Measurements from ENCODE around the gene CALD1.
A peak's percentile ranks its signal among the peaks of the same experiment; 100 is the strongest.

CALD1 gene

DNA sequence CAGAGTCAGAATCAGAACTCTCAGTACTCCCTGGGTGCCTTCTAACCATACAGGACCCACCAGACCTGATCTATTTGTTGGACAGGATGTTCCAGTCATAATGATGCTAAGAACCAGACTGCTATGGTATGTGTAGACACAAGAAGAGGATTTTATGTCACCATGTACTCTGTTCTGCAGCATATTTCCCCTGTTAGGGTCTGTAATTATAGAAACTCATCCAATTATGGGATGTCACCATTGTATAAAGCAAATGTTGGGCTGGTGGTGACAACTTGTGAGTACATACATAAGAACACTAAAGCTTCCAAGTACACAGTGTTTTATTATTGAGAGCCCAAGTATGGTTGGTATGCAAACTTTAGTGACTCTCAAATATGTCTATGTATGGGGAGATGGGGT, 139.8 kb downstream of the CALD1 start:
- H3K9ac ChIP-seq: no peak overlapping the region
- TF ChIP-seq Cebpa-rat (IDR thresholded peaks at IDR 0.05): no peak
- H3K27ac ChIP-seq: no peak overlapping the region
- H3K9me3 ChIP-seq: peaks cover 26% of the 10 kb centered on the region
- no peak overlapping the region for H3K4me2 ChIP-seq
- peaks cover 53% of the 10 kb centered on the region for H4K20me1 ChIP-seq
- no peak overlapping the region for H3K4me3 ChIP-seq
- peaks cover 95% of the 10 kb centered on the region for H3K36me3 ChIP-seq
- no peaks in the 10 kb centered on the region for H3K27me3 ChIP-seq
- H3K4me1 ChIP-seq: peaks cover 15% of the 10 kb centered on the region

DNA sequence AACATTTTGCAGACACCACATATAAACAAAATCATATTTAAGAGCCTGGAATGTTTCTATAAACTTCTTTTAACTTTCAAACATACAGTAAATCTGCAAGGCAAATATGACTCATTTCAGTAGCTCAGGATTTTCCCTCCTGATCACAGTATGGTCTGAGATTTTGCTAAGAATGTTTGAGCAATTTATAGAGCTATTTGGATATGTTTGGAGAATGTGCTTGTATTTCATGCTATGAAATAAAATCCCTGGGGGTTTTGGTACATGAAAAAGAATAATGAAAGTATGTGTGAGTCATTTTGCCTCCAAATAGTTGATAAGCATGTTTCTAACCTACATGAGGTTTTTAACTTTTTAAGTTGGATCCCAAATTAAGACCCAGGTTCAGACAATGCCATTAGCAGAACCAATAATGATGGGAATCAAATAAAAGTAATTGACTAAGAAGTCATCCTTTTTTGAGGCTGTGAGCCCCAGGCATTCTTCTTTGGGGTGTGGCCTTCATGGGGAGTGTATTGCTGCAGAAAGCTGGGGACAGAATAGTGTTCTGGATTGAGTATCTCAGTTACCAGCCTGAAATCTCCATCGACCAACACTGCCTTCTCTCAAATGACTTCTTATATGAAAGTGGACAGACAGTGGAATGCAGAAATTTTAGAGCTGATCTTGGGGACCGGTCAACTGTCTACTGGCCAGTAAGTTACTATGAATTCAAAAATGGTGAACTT, 140.8 kb downstream of the CALD1 start:
- no peak overlapping the region for H3K27ac ChIP-seq
- H3K27me3 ChIP-seq: no peaks in the 10 kb centered on the region
- H3K9ac ChIP-seq: no peak overlapping the region
- H3K36me3 ChIP-seq: peaks cover 95% of the 10 kb centered on the region
- H4K20me1 ChIP-seq: peaks cover 44% of the 10 kb centered on the region
- peaks cover 35% of the 10 kb centered on the region for H3K9me3 ChIP-seq
- no peak overlapping the region for H3K4me2 ChIP-seq
- peaks cover 15% of the 10 kb centered on the region for H3K4me1 ChIP-seq
- H3K4me3 ChIP-seq: no peak overlapping the region
- no peak for TF ChIP-seq Cebpa-rat (IDR thresholded peaks at IDR 0.05)

DNA sequence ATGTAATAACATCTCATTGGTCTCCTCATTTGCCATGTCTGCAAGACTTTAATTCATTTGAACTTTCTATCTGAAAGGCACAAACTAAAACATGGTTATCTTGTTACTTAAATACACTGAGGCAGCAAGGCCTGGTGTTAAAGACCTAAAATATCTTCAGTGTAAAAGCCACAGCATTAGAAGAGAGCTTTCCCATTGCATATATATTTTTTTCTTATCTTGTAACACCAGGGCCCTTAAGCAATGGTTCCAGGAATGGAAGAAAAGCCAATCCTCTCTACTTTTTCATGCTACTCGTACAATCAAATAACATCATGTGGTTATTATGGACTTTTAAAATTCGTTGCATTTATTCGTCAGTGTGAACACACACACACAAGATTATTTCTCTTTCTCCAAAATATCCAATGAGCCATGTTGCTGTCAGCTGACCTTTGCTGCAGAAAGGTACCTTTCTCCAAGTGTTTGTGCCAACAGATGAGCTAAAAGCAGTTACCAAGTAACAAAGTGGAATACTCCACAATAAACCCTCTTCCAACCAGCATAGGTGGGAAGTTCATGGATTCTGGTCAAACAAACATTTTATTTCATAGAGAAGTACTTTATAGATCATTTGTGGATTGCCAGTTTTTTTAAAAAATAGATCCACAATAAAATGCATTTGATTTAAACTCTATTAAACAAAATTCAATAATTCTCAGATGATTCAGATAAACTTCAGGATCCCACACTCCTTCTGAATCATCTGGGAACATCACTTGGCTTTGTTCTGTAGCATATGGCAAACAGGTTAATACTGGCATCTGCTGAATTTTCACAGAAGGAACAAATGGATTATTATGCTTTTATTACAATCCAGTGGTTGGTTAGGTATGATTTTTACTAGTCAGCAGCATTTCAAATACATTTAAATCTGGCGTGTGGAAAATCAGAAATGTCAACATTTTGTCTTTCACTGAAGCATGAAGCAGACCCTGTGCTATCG, 143.6 kb downstream of the CALD1 start:
- peaks cover 15% of the 10 kb centered on the region for H3K4me1 ChIP-seq
- no peak overlapping the region for H3K4me2 ChIP-seq
- peaks cover 34% of the 10 kb centered on the region for H4K20me1 ChIP-seq

DNA sequence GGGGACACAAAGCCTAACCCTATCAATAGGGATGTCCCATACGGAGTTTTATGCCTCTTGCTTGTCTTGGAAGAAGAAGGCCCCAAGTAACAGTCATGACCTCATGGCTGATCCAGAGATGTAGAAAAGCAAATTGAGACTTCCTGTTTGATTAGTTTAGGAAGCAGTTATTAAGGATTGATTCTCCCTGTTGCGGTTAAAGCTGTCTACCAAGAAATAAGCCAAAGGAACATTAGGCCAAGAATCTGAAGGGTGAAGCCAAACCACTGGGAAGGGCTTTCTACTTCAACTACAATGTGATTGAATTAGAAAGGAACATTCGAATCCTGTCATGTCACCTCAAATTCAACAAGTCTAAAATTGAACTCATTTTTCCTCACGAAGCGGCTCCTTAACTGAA, 146.3 kb downstream of the CALD1 start:
- Histone ChIP-seq H3K27ac (no peak overlapping the region), H3K9me3 (peaks cover 49% of the 10 kb centered on the region), H3K36me3 (peaks cover 95% of the 10 kb centered on the region), H4K20me1 (0 out of 2 replicates have a peak, but pooled peaks cover 20% of the 10 kb centered on the region), H3K27me3 (no peaks in the 10 kb centered on the region), H3K4me3 (no peak overlapping the region), H3K4me2 (no peak overlapping the region), H3K9ac (no peak overlapping the region), H3K4me1 (peaks cover 9% of the 10 kb centered on the region)
- no peak for TF ChIP-seq Cebpa-rat (IDR thresholded peaks at IDR 0.05)

More for the DNA sequence above, 143.6 kb downstream of the CALD1 start:
- no peak for TF ChIP-seq Cebpa-rat (IDR thresholded peaks at IDR 0.05)
- H3K9ac ChIP-seq: no peak overlapping the region
- H3K9me3 ChIP-seq: peaks cover 46% of the 10 kb centered on the region
- H3K4me3 ChIP-seq: no peak overlapping the region
- H3K36me3 ChIP-seq: peaks cover 92% of the 10 kb centered on the region
- H3K27me3 ChIP-seq: no peaks in the 10 kb centered on the region
- no peak overlapping the region for H3K27ac ChIP-seq

DNA sequence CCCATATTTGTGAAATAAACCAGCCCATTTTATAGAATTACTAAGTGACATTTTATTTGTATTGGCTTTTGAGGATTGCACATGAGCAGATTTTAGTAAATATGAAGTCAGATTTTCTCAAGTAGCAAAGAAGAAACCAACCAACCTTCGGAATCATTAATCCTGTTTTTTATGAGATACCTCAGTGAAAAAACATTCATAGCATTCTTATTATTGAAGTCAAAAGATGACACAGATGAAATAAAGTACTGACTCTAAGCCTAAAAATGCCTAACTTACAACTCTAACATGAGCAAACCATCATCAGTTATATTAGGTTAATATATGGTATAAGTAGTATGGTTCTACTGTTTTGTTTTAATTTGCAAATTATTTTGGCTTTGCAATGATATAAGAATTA, 147.0 kb downstream of the CALD1 start:
- Histone ChIP-seq H3K9ac (no peak overlapping the region), H3K4me1 (peaks cover 15% of the 10 kb centered on the region)

DNA sequence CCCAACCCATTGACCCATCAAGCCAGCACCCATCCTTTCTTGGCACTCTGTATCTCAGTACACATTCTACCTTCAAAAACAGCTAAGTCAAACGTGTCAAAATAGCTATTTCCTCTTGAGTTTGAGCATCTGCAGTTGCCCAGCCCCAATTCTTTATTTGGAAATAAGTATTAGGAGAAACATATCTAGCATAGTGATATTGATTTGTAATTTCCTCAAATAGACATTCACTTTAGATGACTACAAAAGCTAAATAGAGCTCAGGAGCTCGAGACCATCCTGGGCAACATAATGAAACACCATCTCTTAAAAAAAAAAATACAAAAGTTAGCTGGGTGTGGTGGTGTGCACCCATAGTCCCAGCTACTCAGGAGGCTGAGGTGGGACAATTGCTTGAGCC, 147.6 kb downstream of the CALD1 start:
- H3K4me2 ChIP-seq: no peak overlapping the region
- H3K9me3 ChIP-seq: peaks cover 42% of the 10 kb centered on the region
- H3K27ac ChIP-seq: no peak overlapping the region
- peaks cover 31% of the 10 kb centered on the region for H4K20me1 ChIP-seq
- no peak for TF ChIP-seq Cebpa-rat (IDR thresholded peaks at IDR 0.05)
- no peak overlapping the region for H3K9ac ChIP-seq
- no peak overlapping the region for H3K4me3 ChIP-seq
- peaks cover 22% of the 10 kb centered on the region for H3K4me1 ChIP-seq
- H3K36me3 ChIP-seq: peaks cover 91% of the 10 kb centered on the region
- H3K27me3 ChIP-seq: no peaks in the 10 kb centered on the region

More for the DNA sequence above, 147.0 kb downstream of the CALD1 start:
- H4K20me1 ChIP-seq: peaks cover 24% of the 10 kb centered on the region; the same call in 1 of the 2 replicates
- H3K36me3 ChIP-seq: peaks cover 91% of the 10 kb centered on the region
- no peak overlapping the region for H3K27ac ChIP-seq
- H3K27me3 ChIP-seq: no peaks in the 10 kb centered on the region
- peaks cover 45% of the 10 kb centered on the region for H3K9me3 ChIP-seq
- H3K4me3 ChIP-seq: no peak overlapping the region
- no peak for TF ChIP-seq Cebpa-rat (IDR thresholded peaks at IDR 0.05)
- H3K4me2 ChIP-seq: no peak overlapping the region

DNA sequence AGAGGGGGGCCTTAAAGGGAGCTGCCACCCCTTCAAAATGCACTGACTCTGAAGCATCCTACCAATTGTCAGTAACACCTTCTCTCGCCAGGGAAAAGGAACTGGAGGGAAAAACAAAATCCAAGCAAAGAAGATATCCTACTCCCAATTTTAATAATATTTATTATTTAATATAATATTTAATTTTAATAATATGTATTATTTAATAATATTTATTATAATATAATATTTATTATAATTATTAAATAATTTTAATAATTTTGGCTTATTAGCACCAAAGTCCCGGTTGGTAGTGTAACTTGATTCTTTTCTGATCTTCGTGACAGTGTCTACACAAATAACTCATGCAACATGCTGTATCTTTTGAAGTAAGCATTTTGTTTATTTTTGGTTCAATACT, 148.3 kb downstream of the CALD1 start:
- Histone ChIP-seq H3K4me1 (peaks cover 28% of the 10 kb centered on the region), H3K27me3 (no peaks in the 10 kb centered on the region), H3K9me3 (peaks cover 36% of the 10 kb centered on the region), H3K27ac (no peak overlapping the region), H4K20me1 (peaks cover 38% of the 10 kb centered on the region), H3K4me3 (no peak overlapping the region), H3K9ac (no peak overlapping the region), H3K4me2 (no peak overlapping the region), H3K36me3 (peaks cover 91% of the 10 kb centered on the region)
- TF ChIP-seq Cebpa-rat (IDR thresholded peaks at IDR 0.05): no peak

DNA sequence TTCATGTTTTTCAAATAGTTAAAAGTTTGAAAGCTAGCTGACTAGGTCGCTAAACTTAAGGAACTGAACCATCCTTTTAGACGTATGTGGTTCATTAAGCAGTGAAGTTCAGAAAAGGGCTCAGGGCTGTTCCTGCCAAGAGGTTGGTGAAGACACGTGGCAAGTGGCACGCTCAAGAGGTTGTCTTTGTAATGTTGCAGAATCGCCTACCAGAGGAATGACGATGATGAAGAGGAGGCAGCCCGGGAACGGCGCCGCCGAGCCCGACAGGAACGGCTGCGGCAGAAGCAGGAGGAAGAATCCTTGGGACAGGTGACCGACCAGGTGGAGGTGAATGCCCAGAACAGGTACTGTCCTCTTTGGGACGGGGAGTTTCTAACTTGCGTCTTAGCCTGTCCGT, 149.1 kb downstream of the CALD1 start:
- Histone ChIP-seq H3K9ac (no peak overlapping the region), H3K27me3 (no peaks in the 10 kb centered on the region), H3K4me3 (no peak overlapping the region), H3K36me3 (peaks cover 91% of the 10 kb centered on the region), H3K27ac (no peak overlapping the region), H4K20me1 (peaks cover 41% of the 10 kb centered on the region), H3K4me1 (peaks cover 37% of the 10 kb centered on the region), H3K9me3 (peaks cover 28% of the 10 kb centered on the region), H3K4me2 (no peak overlapping the region)
- no peak for TF ChIP-seq Cebpa-rat (IDR thresholded peaks at IDR 0.05)

DNA sequence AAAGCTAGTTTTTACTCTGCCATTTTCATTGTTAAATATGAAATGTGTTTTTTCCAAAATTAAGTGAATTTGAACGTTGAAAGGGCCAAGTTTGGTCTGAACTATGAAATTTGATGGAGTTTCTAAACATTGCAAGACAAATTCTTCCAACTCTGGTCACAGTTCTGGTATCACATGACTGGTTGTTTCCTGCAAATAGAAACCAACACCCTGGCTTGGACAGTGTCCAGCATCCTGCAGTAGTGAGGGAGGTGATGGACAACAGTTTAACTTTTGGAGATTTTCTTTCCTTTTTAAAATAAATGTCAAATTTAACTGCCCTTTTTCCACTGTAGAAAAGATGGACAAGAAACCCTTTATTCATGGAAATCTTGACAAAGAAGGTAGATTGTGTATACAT, 152.1 kb downstream of the CALD1 start:
- Histone ChIP-seq H3K4me3 (no peak overlapping the region), H3K9ac (no peak overlapping the region), H3K4me2 (peak overlapping the region; percentile 81), H3K27me3 (no peaks in the 10 kb centered on the region), H3K9me3 (peaks cover 4% of the 10 kb centered on the region; the same call in 1 of the 2 replicates), H3K36me3 (peaks cover 92% of the 10 kb centered on the region), H3K4me1 (peaks cover 48% of the 10 kb centered on the region), H4K20me1 (peaks cover 38% of the 10 kb centered on the region), H3K27ac (0 out of 2 replicates have a peak overlapping the region, but pooled peaks have one; percentile 4)
- no peak for TF ChIP-seq Cebpa-rat (IDR thresholded peaks at IDR 0.05)
